ENCODE data around the gene NXNL2.

- no peak for TF ChIP-seq CTCF (conservative IDR thresholded peaks at IDR 0.05; ENCODE audit: low read depth, low read length)
- no peak for TF ChIP-seq EZH2 (IDR thresholded peaks at IDR 0.05; ENCODE audit: low read length, unreplicated experiment)
- TF ChIP-seq EZH2phosphoT487 (IDR thresholded peaks at IDR 0.05; ENCODE audit: borderline replicate concordance, low read length): no peak
These were observed 13.7 kb upstream of the NXNL2 start for GRCh38 chr9:88521308-88521707.
